Stimulated activated CD8-positive, alpha-beta memory T cell treated with anti-CD3 and anti-CD28 coated beads, Interleukin-12 subunit alpha, Interleukin-12 subunit beta, amount 100 ng/mL, for 1 hour (primary cell): ENCODE data around the gene RAB40A.
"Not testable (repeated sequence)": the region's sequence is repeated elsewhere in the genome, so short reads cannot be mapped to it uniquely, and the experiment has no call there.

Source experiments
- DNase-seq: peaks from one replicate; pipeline ENCODE4 v3.0.0-alpha.2; 2020; ENCODE audit warnings: low read depth

The RAB40A gene

GRCh38 chrX:103461156-103461555 is 58.1 kb downstream of the RAB40A start:
- no peak for DNase-seq

GRCh38 chrX:103460001-103460755 is 59.1 kb downstream of the RAB40A start:
- DNase-seq: not testable (repeated sequence)

GRCh38 chrX:103453655-103454054 is 65.6 kb downstream of the RAB40A start:
- DNase-seq: no peak
